ENCODE data around the gene PNKD.

GRCh38 chr2:218344755-218345417, 74.6 kb downstream of the PNKD start:
- TF ChIP-seq POLR2A (IDR thresholded peaks at IDR 0.05) (no peak), CTCF (IDR thresholded peaks at IDR 0.05) (no peak)
